Neural progenitor cell (in vitro differentiated cells): ENCODE data around the gene PCNX3. TPM values are rescaled to one million over a fixed set of nuclear protein-coding genes. Genes with fewer than 3 reads are reported as not detected.

Source experiments
- DNase-seq: peaks from one replicate; pipeline ENCODE4 v3.0.0-alpha.2; 2016; ENCODE audit warnings: low spot score
- H2AFZ ChIP-seq: fragments of 200-600 bp; sonication (generic); replicated peaks from 2 replicates; pipeline ENCODE4 v1.6.1; 2016; ENCODE audit warnings: antibody characterized with exemption
- H3F3A ChIP-seq: fragments of 200-600 bp; sonication (generic); 2 replicates; pipeline ENCODE4 v1.6.1; 2016; ENCODE audit warnings: antibody characterized with exemption, low read depth
- H3K27ac ChIP-seq: fragments of 200-600 bp; sonication (generic); 2 replicates; pipeline ENCODE4 v1.5.1; 2016; ENCODE audit warnings: mild to moderate bottlenecking
- H3K27me3 ChIP-seq: fragments of 200-600 bp; sonication (generic); 2 replicates; pipeline ENCODE4 v1.6.1; 2016; ENCODE audit warnings: mild to moderate bottlenecking, moderate library complexity
- H3K36me3 ChIP-seq: fragments of 200-600 bp; sonication (generic); 2 replicates; pipeline ENCODE4 v1.5.1; 2016
- H3K4me1 ChIP-seq: fragments of 200-600 bp; sonication (generic); 2 replicates; pipeline ENCODE4 v1.6.1; 2016; ENCODE audit warnings: mixed run types
- H3K4me2 ChIP-seq: fragments of 200-600 bp; sonication (generic); 2 replicates; pipeline ENCODE4 v1.6.1; 2016
- H3K4me3 ChIP-seq: fragments of 200-600 bp; sonication (generic); 2 replicates; pipeline ENCODE4 v1.5.1; 2016
- H3K79me2 ChIP-seq: fragments of 200-600 bp; sonication (generic); 2 replicates; pipeline ENCODE4 v1.6.1; 2016; ENCODE audit warnings: low read depth
- H3K9ac ChIP-seq: fragments of 200-600 bp; sonication (generic); 2 replicates; pipeline ENCODE4 v1.6.1; 2016
- H3K9me3 ChIP-seq: fragments of 200-600 bp; sonication (generic); 2 replicates; pipeline ENCODE4 v1.5.1; 2016; ENCODE audit warnings: low read depth
- H4K20me1 ChIP-seq: fragments of 200-600 bp; sonication (generic); 2 replicates; pipeline ENCODE4 v1.6.1; 2016; ENCODE audit warnings: low read depth
- H3K27ac Mint-ChIP-seq: 3 replicates; pipeline ENCODE4 v1.8.0; 2021; ENCODE audit warnings: mixed read lengths
- H3K27me3 Mint-ChIP-seq: 2 replicates; pipeline ENCODE4 v1.8.0; 2022; ENCODE audit warnings: low read depth, mild to moderate bottlenecking, inconsistent platforms, moderate library complexity, mixed read lengths; ENCODE audit not compliant: insufficient read depth
- H3K36me3 Mint-ChIP-seq: 3 replicates; pipeline ENCODE4 v1.8.0; 2021; ENCODE audit warnings: mixed read lengths
- H3K4me1 Mint-ChIP-seq: 3 replicates; pipeline ENCODE4 v1.8.0; 2021; ENCODE audit warnings: mixed read lengths
- H3K4me3 Mint-ChIP-seq: 3 replicates; pipeline ENCODE4 v1.8.0; 2021; ENCODE audit warnings: mild to moderate bottlenecking, moderate library complexity, mixed read lengths
- H3K9me3 Mint-ChIP-seq: 3 replicates; pipeline ENCODE4 v1.8.0; 2020; ENCODE audit warnings: mixed read lengths
- CTCF ChIP-seq: fragments of 200-600 bp; sonication (generic); IDR thresholded peaks from 2 replicates; pipeline ENCODE4 v1.5.1; 2017; ENCODE audit warnings: antibody characterized with exemption, mild to moderate bottlenecking
- EZH2 ChIP-seq: fragments of 200-600 bp; sonication (generic); IDR thresholded peaks from 2 replicates; pipeline ENCODE4 v1.6.1; 2017; ENCODE audit warnings: antibody characterized with exemption, mild to moderate bottlenecking, moderate library complexity
- EZH2phosphoT487 ChIP-seq: fragments of 200-600 bp; sonication (generic); IDR thresholded peaks from 2 replicates; pipeline ENCODE4 v1.6.1; 2017; ENCODE audit warnings: antibody characterized with exemption
- total RNA-seq: library from RNA; depleted of rRNA; stranded (reverse); fragments of >200 nt; gene quantifications from 2 replicates; pipeline ENCODE4 v1.2.3, GENCODE V29; 2015; ENCODE audit warnings: low replicate concordance

Gene PCNX3
- total RNA-seq, 1 donor from 2014 or later = 6.6 TPM

- Histone ChIP-seq H3F3A (peaks cover 4% of the 10 kb centered on the region), H3K4me1 (no peaks in the 10 kb centered on the region), H3K9me3 (no peaks in the 10 kb centered on the region), H2AFZ (no peak overlapping the region), H3K4me3 (no peak overlapping the region), H3K9ac (no peak overlapping the region), H3K36me3 (no peaks in the 10 kb centered on the region), H3K79me2 (no peaks in the 10 kb centered on the region), H4K20me1 (no peaks in the 10 kb centered on the region), H3K4me2 (no peak overlapping the region), H3K27ac (no peak overlapping the region), H3K27me3 (no peaks in the 10 kb centered on the region)
- Mint-ChIP-seq H3K27ac (no peak overlapping the region), H3K9me3 (no peaks in the 10 kb centered on the region), H3K36me3 (peaks cover 11% of the 10 kb centered on the region), H3K4me3 (no peak overlapping the region), H3K4me1 (peaks cover 5% of the 10 kb centered on the region), H3K27me3 (peaks cover 5% of the 10 kb centered on the region)
- no peak for DNase-seq
- TF ChIP-seq CTCF = no peak
- TF ChIP-seq EZH2 = no peak
- no peak for TF ChIP-seq EZH2phosphoT487
These were observed 9.5 kb downstream of the PCNX3 start for GRCh38 chr11:65624931-65625627.

- peak; percentile 55 for TF ChIP-seq CTCF
- no peak for TF ChIP-seq EZH2phosphoT487
- no peak overlapping the region for H3K9ac ChIP-seq
- DNase-seq = peak; percentile 72
These were observed 10.2 kb downstream of the PCNX3 start for GRCh38 chr11:65625628-65626342.

GRCh38 chr11:65627202-65627601 lies 11.6 kb downstream of the PCNX3 start:
- no peaks in the 10 kb centered on the region for H3K36me3 ChIP-seq
- peaks cover 13% of the 10 kb centered on the region for H3K36me3 Mint-ChIP-seq

More at GRCh38 chr11:65625628-65626342, 10.2 kb downstream of the PCNX3 start:
- Histone ChIP-seq H3K9me3 (no peaks in the 10 kb centered on the region), H3K36me3 (no peaks in the 10 kb centered on the region), H3K27ac (no peak overlapping the region), H3K4me1 (no peaks in the 10 kb centered on the region), H3K4me3 (no peak overlapping the region), H2AFZ (no peak overlapping the region), H3F3A (peaks cover 4% of the 10 kb centered on the region), H3K27me3 (no peaks in the 10 kb centered on the region), H3K79me2 (no peaks in the 10 kb centered on the region), H4K20me1 (no peaks in the 10 kb centered on the region), H3K4me2 (no peak overlapping the region)
- no peak overlapping the region for H3K4me3 Mint-ChIP-seq
- H3K27me3 Mint-ChIP-seq = peaks cover 5% of the 10 kb centered on the region
- no peaks in the 10 kb centered on the region for H3K9me3 Mint-ChIP-seq
- peaks cover 5% of the 10 kb centered on the region for H3K4me1 Mint-ChIP-seq
- no peak overlapping the region for H3K27ac Mint-ChIP-seq
- H3K36me3 Mint-ChIP-seq = peaks cover 11% of the 10 kb centered on the region

More at GRCh38 chr11:65627202-65627601, 11.6 kb downstream of the PCNX3 start:
- Mint-ChIP-seq H3K4me1 (peaks cover 5% of the 10 kb centered on the region), H3K9me3 (no peaks in the 10 kb centered on the region), H3K27ac (no peak overlapping the region), H3K4me3 (no peak overlapping the region), H3K27me3 (peaks cover 2% of the 10 kb centered on the region)
- H3K79me2 ChIP-seq = no peaks in the 10 kb centered on the region
- H4K20me1 ChIP-seq = no peaks in the 10 kb centered on the region
- H3K27me3 ChIP-seq = no peaks in the 10 kb centered on the region
- no peak overlapping the region for H3K4me3 ChIP-seq
- peaks cover 4% of the 10 kb centered on the region for H3F3A ChIP-seq
- no peaks in the 10 kb centered on the region for H3K4me1 ChIP-seq
- H3K9me3 ChIP-seq = no peaks in the 10 kb centered on the region
- TF ChIP-seq EZH2 = no peak
- no peak for TF ChIP-seq CTCF
- TF ChIP-seq EZH2phosphoT487 = no peak
- no peak overlapping the region for H3K27ac ChIP-seq
- DNase-seq = no peak
- H3K9ac ChIP-seq = no peak overlapping the region
- H2AFZ ChIP-seq = no peak overlapping the region
- H3K4me2 ChIP-seq = no peak overlapping the region
